HL-60 (cell line): Measurements from ENCODE around the gene IQGAP3.

Source experiments
- GABPA ChIP-seq: IDR thresholded peaks from 2 replicates; pipeline ENCODE4 v1.6.1; 2012; ENCODE audit warnings: low read depth
- TF ChIP-seq, protein P1 (sequence below): IDR thresholded peaks from one replicate; pipeline ENCODE4 v1.5.1; 2011; ENCODE audit warnings: low read length, control low read depth, inconsistent platforms; ENCODE audit not compliant: insufficient read depth

DNA sequence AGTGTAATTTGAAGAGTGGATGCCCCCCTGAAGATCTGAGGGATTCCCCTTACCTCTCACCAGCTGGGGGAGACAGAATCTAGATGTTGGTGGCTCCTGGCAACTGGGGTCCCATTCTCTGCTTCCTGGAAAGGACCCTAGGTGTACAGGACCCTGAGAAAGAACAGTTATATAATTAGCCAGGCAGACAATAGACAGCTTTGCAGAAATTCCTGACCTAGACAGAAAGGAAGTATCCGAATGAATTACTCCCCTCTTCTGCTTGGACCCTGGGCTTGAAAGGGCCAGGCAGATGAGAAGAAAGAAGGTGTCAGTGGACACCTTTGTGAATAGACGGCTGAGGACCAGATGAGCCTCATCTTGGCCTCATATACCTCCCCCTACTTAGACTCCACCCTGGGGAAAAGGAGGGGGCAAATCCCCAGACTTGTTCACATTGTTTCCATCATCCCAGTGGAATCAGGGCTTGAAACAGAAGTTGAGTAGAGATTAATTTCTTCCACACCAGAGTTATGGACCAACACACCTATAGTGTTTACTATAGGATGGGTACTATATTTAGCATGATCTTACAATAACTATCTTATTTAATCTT lies 1.8 kb upstream of the IQGAP3 start:
- TF ChIP-seq, protein P1, sequence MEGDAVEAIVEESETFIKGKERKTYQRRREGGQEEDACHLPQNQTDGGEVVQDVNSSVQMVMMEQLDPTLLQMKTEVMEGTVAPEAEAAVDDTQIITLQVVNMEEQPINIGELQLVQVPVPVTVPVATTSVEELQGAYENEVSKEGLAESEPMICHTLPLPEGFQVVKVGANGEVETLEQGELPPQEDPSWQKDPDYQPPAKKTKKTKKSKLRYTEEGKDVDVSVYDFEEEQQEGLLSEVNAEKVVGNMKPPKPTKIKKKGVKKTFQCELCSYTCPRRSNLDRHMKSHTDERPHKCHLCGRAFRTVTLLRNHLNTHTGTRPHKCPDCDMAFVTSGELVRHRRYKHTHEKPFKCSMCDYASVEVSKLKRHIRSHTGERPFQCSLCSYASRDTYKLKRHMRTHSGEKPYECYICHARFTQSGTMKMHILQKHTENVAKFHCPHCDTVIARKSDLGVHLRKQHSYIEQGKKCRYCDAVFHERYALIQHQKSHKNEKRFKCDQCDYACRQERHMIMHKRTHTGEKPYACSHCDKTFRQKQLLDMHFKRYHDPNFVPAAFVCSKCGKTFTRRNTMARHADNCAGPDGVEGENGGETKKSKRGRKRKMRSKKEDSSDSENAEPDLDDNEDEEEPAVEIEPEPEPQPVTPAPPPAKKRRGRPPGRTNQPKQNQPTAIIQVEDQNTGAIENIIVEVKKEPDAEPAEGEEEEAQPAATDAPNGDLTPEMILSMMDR: no peak
- no peak for TF ChIP-seq GABPA
